Superior temporal gyrus (tissue), 1 donor: Measurements from ENCODE around the gene VPS8.
A peak's percentile ranks its signal among the peaks of the same experiment; 100 is the strongest.
"Not testable (repeated sequence)": the region's sequence is repeated elsewhere in the genome, so short reads cannot be mapped to it uniquely, and the experiment has no call there.

Source experiments
- DNase-seq: peaks from one replicate; pipeline ENCODE4 v3.0.0-alpha.2; 2016; ENCODE audit errors: extremely low spot score

Gene VPS8

DNA sequence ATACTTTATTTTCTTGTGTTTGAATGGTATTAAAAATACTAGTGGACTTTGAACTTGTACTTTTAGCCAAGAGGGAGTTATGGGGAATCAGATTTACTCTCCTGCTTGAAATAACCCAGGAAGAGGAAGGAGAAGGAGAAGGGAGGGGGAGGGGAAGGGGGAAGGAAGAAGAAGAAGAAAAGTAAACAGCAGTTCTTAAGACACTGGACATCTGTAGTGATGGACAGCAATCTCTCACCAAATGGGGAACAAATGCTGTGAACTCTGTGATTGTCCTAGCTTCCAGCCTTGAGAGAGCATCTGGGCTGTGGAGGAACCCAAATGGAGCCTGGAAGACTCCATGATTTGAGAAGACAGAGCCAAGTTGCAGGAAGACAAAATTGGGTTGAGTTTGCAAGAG is 52.0 kb downstream of the VPS8 start:
- no peak for DNase-seq

DNA sequence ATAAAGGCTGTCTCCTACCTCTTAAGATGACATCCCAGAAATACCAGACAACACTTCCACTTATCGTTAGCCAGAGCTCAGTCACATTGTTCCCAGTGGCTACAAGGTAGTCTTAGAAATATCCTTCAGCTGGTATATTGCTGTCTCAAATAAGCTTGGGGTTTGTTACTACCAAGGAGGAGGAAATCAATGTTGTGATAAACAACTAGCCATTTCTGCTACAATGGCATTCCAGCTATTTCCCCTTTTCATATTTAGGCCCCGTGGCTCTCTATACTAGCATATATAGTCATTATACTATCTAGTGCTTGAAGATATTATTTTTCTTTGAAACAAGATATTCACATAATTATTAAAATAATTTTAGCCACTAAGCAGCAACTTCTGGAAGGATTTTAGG is 56.5 kb downstream of the VPS8 start:
- no peak for DNase-seq

DNA sequence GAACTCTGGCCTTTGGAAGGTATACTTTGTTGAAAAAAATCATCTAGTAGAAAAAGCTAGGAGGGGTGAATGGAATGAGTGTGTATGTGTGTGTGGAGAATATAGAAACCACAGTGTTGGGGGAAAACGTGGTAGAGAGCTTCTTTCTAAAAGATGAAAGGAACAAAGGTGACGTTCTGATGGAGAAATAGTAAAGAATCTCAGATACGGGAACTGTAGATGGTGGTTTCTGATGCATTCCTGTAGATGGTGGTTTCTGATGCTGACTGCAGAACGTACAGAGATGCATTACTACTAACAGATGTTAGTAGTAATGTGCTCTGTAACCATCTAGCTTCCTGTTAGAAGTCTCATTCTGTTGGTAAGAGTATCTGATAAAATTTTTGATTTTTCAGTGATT is 60.2 kb downstream of the VPS8 start:
- no peak for DNase-seq

- peak; percentile 14 for DNase-seq
Observed at GRCh38 chr3:184873141-184873540, 61.2 kb downstream of the VPS8 start.

DNA sequence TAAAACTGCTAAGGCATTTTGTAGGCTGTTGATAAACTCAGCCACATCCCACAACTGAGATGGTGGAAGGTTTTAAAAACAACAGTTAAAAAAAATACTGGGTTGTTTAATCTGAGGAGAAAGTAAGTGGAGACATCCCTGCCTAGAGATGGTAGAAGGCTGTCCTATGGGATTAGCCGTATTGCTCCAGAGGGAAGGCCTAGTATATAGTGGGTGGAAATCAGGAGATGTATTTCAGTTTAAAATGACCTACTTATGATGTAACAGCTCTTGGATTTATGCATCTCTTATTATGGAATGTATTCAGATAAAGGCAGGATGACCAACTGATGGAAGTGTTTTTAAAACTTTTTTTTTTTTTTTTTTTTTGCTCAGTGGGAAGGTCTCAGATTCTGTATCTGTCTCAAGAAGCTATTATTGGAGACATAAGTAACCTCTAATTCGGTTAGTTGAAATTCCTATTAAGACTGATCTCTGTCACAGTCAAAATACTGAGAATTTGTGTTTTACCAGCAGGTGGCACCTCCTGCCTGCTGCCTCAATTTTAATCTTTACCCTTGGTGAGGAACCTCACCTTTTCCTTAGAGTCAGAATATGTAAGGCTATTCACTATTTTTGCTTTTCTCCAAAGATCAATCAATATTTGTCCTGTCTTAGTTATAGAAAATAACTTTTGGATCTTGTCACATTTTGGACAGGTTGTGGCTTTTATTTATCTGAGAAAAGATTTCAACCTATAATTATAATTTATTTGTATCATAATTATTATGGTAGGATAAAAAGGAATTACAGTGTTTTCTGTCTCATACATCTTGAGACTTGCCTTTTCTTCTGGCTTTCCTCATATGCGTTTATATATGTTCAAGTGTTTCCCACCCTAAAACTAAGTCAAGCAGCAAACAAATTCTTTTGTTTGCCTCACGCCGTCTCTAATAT is 63.0 kb downstream of the VPS8 start:
- DNase-seq, result peak; percentile 76

DNA sequence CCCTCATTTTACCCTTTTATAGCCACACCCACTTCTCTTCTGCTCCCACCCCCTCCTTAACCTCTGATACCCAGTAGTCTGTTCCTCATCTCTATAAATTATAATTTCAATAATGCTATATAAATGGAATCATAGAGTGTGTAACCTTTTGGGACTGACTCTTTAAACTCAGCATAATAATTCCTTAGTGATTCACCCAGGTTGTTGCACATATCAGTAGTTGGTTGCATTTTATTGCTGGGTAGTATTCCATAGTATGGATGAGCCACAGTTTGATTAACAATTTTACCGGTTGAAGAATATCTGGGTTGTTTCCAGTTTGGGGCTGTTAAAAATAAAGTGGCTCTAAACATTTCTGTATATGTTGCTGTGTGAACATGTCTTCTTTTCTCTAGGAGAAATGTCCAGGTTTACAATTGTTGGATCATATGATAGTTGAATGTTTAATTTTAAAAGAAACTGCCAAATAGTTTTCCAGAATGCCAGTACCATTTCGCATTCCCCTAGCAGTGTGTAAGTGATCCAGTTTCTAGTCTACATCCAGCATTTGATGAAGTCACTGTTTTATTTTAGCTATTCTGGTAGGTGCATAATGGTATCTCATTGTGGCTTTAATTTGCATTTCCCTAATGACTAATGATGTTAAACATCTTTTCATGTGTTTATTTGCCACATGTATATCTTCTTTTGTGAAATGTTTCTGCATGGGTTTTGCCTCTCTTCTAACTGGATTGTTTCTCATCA is 68.5 kb downstream of the VPS8 start:
- no peak for DNase-seq

DNA sequence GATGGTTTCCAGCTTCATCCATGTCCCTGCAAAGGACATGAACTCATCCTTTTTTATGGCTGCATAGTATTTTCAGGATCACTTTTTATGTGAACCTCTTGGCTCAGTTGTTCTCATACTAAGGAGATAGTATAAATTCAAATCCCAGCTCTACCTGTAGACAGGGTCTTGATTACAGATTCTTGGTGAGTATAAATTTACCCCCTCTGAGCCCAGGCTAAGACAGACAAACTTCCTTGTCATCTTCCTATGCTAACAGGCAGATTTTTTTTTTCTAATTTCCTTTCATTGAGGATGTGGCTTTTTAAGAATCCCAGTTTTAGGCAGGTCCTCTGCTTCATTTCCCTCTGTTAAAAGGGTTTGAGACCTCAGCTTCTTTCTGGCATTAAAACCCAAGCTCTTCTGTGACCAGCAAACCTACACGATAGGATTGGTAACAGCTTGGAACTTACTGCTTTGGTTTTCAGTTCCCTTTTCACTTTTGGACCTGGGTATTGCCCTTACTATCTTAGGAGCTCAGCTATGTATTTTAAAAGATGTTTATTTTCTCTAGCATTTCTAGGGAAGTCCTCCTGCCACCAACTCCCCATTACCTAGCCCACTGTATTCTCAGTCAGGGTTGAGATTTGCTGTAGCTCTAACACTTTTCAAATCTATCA is 72.5 kb downstream of the VPS8 start:
- DNase-seq, result no peak

DNA sequence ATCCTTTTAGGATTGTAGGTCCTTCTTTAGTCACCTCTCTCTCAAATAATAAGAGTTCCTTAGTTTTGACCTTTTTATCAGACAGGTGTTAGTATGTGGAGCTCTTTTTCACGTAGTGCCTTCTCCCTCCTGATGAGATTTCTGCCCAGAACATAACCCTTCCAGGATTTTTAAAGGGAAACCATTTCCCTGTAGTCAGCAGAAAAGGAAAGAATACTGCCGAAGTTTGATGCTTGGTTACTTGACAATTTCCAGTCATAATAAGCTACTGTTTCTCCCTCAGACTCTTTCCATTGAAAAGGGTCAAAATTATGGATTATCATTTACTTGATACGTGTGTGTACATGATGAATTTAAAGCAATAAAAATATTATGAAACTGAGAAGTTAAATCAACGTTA is 73.1 kb downstream of the VPS8 start:
- no peak for DNase-seq

DNA sequence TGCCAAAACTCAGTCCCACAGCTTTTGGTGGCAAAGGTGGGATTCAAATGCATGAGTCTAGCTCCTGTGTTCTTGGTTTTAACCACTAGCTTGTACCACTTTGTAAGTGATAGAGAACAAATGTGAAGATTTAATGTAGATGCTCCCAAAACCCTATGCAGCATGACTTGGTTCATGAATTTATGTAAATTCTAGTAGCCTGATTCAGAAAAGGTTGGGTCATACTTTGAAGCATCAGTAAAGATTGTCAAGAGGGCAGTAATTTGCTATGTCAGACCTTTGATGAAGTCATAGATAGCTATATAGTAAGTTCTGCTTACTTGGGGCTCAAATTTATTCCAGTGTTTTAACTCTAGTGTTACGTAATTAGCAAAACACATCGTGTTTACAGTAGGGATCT is 75.6 kb downstream of the VPS8 start:
- no peak for DNase-seq

DNA sequence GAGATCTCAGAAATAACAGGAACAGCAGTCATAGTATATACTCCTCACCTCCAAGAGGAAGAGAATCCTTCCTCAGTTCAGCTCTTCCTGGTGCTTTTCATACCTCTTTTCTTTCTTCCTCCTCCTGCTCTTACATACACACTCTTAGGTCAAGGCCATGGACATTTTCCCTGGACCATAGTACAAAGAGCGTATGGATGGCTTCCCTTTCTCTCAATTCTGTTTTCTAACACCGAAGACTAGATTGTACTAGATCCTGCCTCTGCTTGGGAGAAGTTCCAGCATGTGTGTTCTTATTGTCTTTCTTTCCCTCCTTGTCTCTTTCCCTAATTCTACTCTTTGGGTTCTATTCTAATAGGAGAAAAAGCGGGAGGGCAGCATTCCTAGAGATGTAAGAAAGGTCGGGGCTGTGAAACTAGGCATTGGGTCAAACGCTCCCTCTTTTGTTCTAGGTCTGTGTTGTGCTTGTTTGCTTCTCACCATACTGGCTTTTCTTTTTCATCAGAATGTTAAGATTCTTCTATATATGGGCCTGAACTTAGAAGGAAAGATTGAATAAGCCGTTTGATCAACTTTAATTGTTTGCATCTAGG is 77.4 kb downstream of the VPS8 start:
- no peak for DNase-seq

DNA sequence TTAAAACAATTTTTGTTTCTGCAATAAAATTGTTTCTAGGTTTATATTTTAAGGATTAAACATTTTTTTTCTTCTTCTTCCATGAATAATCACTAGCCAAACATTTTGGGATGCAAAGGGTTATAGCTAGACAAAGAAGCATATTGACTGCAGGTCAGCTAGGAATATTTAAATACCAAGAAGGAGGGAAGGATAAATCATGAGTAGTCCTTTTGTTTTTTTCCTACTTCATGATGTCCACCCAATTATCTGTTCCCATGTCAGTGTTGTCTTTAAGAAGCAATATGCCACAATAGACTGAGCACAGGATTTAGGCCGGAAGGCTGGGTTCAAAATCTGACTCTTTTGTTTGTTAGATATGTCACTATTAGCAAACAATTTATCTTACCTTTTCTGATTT is 82.1 kb downstream of the VPS8 start:
- DNase-seq, result no peak

DNA sequence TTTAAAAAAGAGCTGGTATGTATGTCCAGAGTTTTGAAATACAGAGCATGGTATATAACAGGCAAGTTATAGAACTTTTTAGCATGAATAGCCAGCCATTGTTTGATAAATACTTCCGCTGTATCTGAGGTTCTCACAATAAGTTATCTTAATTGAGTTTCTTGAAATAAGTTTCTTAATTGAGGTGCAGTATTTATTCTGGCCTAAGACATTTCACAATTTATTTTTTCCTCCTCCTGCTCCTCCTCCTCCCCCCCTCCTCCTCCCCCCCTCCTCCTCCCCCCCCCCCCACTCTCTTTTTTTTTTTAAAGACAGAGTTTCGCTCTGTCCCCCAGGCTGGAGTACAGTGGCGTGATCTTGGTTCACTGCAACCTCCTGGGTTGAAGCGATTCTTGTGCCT is 83.4 kb downstream of the VPS8 start:
- DNase-seq, result no peak

DNA sequence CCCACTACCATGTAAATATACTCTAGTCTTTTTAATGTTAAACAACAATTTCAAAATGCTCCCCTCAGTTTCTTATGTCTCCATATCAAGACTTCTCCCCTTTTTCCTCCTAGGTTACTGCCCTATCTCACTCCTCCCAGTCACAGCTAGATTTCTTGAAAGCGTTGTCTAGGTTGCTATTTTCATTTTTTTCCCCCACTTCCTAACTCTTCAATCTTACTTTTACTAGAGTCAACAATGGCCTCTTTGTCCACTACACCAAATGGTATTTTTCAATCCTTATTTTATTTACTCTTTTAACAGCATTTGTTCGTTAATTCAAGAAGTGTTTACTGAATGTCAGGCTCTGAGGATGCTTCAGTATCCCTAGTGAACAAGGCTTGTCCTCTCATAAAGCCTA is 84.4 kb downstream of the VPS8 start:
- no peak for DNase-seq

GRCh38 chr3:184899953-184900595 is 88.1 kb downstream of the VPS8 start:
- no peak for DNase-seq

- DNase-seq, result not testable (repeated sequence)
Observed at GRCh38 chr3:184907031-184907430, 95.1 kb downstream of the VPS8 start.

GRCh38 chr3:184907681-184908649 is 96.0 kb downstream of the VPS8 start:
- peak; percentile 71 for DNase-seq

GRCh38 chr3:184908859-184909258 is 96.9 kb downstream of the VPS8 start:
- DNase-seq, result no peak

- DNase-seq, result no peak
Observed at GRCh38 chr3:184910664-184911063, 98.7 kb downstream of the VPS8 start.

- DNase-seq, result no peak
Observed at GRCh38 chr3:184911570-184911969, 99.6 kb downstream of the VPS8 start.

- no peak for DNase-seq
Observed at GRCh38 chr3:184912163-184912562, 100.2 kb downstream of the VPS8 start.
